T follicular helper cell (primary cell): Measurements from ENCODE around the gene ANKS1B.
"Not testable (repeated sequence)": the region's sequence is repeated elsewhere in the genome, so short reads cannot be mapped to it uniquely, and the experiment has no call there.

Experiments used
- DNase-seq: peaks from one replicate; pipeline ENCODE4 v3.0.0-alpha.2; 2020; ENCODE audit warnings: low read depth

Gene ANKS1B

GRCh38 chr12:98870504-98870903 lies 1114.2 kb downstream of the ANKS1B start:
- DNase-seq = no peak

- DNase-seq = no peak
Observed at GRCh38 chr12:98869886-98870503, 1114.7 kb downstream of the ANKS1B start.

- no peak for DNase-seq
Observed at GRCh38 chr12:98868538-98868937, 1116.2 kb downstream of the ANKS1B start.

GRCh38 chr12:98868076-98868475 lies 1116.7 kb downstream of the ANKS1B start:
- DNase-seq = no peak

- DNase-seq = no peak
Observed at GRCh38 chr12:98864363-98864762, 1120.4 kb downstream of the ANKS1B start.

GRCh38 chr12:98863167-98863566 lies 1121.6 kb downstream of the ANKS1B start:
- DNase-seq = no peak

- no peak for DNase-seq
Observed at GRCh38 chr12:98861251-98861650, 1123.5 kb downstream of the ANKS1B start.

GRCh38 chr12:98856897-98857540 lies 1127.7 kb downstream of the ANKS1B start:
- no peak for DNase-seq

GRCh38 chr12:98852181-98852580 lies 1132.6 kb downstream of the ANKS1B start:
- DNase-seq = no peak

GRCh38 chr12:98847242-98847641 lies 1137.5 kb downstream of the ANKS1B start:
- no peak for DNase-seq

GRCh38 chr12:98845957-98846356 lies 1138.8 kb downstream of the ANKS1B start:
- no peak for DNase-seq

GRCh38 chr12:98840325-98840724 lies 1144.4 kb downstream of the ANKS1B start:
- DNase-seq = no peak

GRCh38 chr12:98838231-98838647 lies 1146.5 kb downstream of the ANKS1B start:
- no peak for DNase-seq

- DNase-seq = not testable (repeated sequence)
Observed at GRCh38 chr12:98837134-98837752, 1147.5 kb downstream of the ANKS1B start.

GRCh38 chr12:98830657-98831056 lies 1154.1 kb downstream of the ANKS1B start:
- no peak for DNase-seq

GRCh38 chr12:98828802-98829600 lies 1155.7 kb downstream of the ANKS1B start:
- no peak for DNase-seq

- DNase-seq = no peak
Observed at GRCh38 chr12:98823012-98823411, 1161.7 kb downstream of the ANKS1B start.

- no peak for DNase-seq
Observed at GRCh38 chr12:98821866-98822265, 1162.9 kb downstream of the ANKS1B start.

- no peak for DNase-seq
Observed at GRCh38 chr12:98821232-98821631, 1163.5 kb downstream of the ANKS1B start.

- no peak for DNase-seq
Observed at GRCh38 chr12:98819821-98820404, 1164.8 kb downstream of the ANKS1B start.

GRCh38 chr12:98819071-98819470 lies 1165.7 kb downstream of the ANKS1B start:
- no peak for DNase-seq

- no peak for DNase-seq
Observed at GRCh38 chr12:98818239-98818638, 1166.5 kb downstream of the ANKS1B start.
